ENCODE results near the gene PCDH10.

DNA sequence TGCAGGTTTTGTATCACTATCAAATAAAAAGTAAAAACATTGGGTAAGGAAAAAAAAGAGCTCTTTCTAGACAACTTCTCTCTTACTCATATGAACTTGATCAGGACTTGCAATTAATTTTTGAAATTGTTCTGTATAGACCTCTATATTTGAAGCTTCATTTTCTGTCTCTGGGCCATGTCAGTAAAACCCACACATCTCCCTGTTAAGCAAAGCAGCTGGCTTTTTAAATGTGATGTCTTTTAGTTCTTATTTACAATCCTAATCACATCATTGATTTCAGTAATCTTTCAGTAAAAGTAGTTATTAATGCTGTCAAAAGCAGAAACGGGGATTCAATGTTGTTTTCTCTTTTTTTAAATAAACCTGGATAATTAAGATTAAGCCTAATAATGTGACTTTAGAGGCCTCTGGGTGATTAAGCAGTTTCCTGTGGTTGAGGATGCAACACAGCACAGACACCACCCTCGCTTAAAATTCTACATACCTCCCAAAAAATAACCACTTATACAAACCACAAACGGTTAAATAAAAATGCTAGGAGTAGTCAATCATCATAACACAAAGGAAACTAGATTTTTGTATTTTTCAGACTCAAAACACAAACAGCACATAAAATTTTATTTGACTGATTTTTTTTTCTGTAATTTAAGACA lies 5.2 kb upstream of the PCDH10 start:
- no peak for TF ChIP-seq POLR2A (IDR thresholded peaks at IDR 0.05)
- TF ChIP-seq, protein P1, sequence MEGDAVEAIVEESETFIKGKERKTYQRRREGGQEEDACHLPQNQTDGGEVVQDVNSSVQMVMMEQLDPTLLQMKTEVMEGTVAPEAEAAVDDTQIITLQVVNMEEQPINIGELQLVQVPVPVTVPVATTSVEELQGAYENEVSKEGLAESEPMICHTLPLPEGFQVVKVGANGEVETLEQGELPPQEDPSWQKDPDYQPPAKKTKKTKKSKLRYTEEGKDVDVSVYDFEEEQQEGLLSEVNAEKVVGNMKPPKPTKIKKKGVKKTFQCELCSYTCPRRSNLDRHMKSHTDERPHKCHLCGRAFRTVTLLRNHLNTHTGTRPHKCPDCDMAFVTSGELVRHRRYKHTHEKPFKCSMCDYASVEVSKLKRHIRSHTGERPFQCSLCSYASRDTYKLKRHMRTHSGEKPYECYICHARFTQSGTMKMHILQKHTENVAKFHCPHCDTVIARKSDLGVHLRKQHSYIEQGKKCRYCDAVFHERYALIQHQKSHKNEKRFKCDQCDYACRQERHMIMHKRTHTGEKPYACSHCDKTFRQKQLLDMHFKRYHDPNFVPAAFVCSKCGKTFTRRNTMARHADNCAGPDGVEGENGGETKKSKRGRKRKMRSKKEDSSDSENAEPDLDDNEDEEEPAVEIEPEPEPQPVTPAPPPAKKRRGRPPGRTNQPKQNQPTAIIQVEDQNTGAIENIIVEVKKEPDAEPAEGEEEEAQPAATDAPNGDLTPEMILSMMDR (IDR thresholded peaks at IDR 0.05): no peak

Measured in esophagus squamous epithelium (tissue), 4 donors.